H1 (cell line): ENCODE results near the gene KCNA2. TPM values are rescaled to one million over a fixed set of nuclear protein-coding genes. Genes with fewer than 3 reads are reported as not detected.

Source experiments
- BACH1 ChIP-seq: IDR thresholded peaks from 2 replicates; pipeline ENCODE4 v1.6.1; 2012; ENCODE audit warnings: low read length, improper control_type of control experiment
- SP4 ChIP-seq: IDR thresholded peaks from 2 replicates; pipeline ENCODE4 v1.6.1; 2012; ENCODE audit warnings: low read length, inconsistent platforms
- polyA plus RNA-seq, 7 experiments: library from polyadenylated mRNA; depleted of rRNA in 3 of 7; stranded (reverse) in 5 of 7; unstranded in 2 of 7; fragments of >200 nt in 5 of 7; fragments of 200-250 nt in 2 of 7; gene quantifications; 1 replicate in 5 of 7; 2 replicates in 1 of 7; 4 replicates in 1 of 7; pipeline versions ENCODE4 v1.2.1 to v1.2.3, GENCODE V29; 2011 to 2013; ENCODE audit warnings: missing spikeins in 2 of 7, mixed read lengths in 2 of 7
- total RNA-seq: library from RNA; stranded (reverse); fragmentation: NEBNext Ultra II Directional; extraction: Animal tissue kit (Norgen Biotek cat#: 25700); gene quantifications from 2 replicates; pipeline ENCODE4 v1.2.1, GENCODE V29; 2021

The KCNA2 gene
- total and polyA plus RNA-seq, 2 of the 8 experiments (the other 6 are each of a cell fraction or from before 2014, with no cell fraction given), result 0.26 to 0.78 TPM

DNA sequence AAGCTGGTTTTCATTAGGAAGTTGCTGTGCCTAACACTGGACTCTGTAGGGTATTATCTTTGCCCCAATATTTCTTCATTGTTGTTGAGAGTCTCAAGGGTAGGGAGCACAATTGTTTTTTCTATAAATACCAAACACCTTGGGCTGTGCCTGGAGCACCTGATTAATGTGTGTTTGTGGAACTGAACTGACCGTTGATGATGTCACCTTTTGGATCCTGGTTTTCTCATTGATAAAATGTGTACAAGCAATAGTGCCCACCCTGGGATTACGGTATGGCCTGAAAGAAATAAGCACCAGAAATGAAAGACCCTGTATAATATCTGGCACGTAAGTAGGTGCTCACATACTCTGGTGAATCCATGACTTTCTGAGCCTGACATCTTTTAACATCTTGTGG, 39.3 kb downstream of the KCNA2 start (continued):
- TF ChIP-seq BACH1, result no peak
- TF ChIP-seq SP4, result no peak
